ENCODE results near the gene AUH. TPM values are rescaled to one million over a fixed set of nuclear protein-coding genes. Genes with fewer than 3 reads are reported as not detected.

AUH gene
- total and polyA plus RNA-seq, 10 of the 15 experiments (the other 5 are each of a cell fraction or from before 2014, with no cell fraction given) = 1.7 to 7.3 (median 4.6) TPM

DNA sequence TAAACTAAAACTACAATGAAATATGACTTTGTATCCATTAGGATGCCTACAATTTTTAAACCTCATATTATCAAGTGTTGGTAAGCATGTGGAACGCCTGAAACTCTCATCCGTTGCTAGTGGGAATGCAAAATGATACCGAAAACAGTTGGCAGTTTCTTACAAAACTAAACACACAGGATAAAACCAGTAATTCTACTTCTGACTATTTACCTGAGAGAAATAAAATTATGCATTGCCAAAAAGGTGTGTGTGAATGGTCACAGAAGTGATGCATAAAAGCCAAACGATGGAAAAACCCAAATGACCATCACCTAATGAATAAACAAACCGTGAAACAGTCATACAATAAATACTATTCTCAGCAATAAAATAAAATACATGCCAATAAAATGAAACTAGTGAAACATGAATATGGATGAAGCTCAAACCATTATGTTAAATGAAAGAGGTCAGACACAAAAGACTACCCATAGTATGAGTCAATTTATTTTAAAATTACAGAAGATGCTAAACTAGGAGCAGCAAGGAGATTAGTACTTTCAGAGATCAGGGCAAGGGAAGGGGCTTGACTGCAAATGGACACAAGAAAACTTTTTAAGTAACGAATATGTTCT, 13.4 kb downstream of the AUH start (continued):
- TF ChIP-seq, protein P1, sequence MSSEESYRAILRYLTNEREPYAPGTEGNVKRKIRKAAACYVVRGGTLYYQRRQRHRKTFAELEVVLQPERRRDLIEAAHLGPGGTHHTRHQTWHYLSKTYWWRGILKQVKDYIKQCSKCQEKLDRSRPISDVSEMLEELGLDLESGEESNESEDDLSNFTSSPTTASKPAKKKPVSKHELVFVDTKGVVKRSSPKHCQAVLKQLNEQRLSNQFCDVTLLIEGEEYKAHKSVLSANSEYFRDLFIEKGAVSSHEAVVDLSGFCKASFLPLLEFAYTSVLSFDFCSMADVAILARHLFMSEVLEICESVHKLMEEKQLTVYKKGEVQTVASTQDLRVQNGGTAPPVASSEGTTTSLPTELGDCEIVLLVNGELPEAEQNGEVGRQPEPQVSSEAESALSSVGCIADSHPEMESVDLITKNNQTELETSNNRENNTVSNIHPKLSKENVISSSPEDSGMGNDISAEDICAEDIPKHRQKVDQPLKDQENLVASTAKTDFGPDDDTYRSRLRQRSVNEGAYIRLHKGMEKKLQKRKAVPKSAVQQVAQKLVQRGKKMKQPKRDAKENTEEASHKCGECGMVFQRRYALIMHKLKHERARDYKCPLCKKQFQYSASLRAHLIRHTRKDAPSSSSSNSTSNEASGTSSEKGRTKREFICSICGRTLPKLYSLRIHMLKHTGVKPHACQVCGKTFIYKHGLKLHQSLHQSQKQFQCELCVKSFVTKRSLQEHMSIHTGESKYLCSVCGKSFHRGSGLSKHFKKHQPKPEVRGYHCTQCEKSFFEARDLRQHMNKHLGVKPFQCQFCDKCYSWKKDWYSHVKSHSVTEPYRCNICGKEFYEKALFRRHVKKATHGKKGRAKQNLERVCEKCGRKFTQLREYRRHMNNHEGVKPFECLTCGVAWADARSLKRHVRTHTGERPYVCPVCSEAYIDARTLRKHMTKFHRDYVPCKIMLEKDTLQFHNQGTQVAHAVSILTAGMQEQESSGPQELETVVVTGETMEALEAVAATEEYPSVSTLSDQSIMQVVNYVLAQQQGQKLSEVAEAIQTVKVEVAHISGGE (CRISPR knock-in tag; IDR thresholded peaks at IDR 0.05) = no peak
- TF ChIP-seq BRCA1 (IDR thresholded peaks at IDR 0.05; ENCODE audit: low read depth, low read length) (no peak), ASH2L (IDR thresholded peaks at IDR 0.05; ENCODE audit: borderline replicate concordance, low read depth) (no peak), RELA (IDR thresholded peaks at IDR 0.05; ENCODE audit: borderline replicate concordance, partially characterized antibody) (no peak), RAD51 (IDR thresholded peaks at IDR 0.05) (no peak), CREB1 (IDR thresholded peaks at IDR 0.05; ENCODE audit: low read depth) (no peak)

DNA sequence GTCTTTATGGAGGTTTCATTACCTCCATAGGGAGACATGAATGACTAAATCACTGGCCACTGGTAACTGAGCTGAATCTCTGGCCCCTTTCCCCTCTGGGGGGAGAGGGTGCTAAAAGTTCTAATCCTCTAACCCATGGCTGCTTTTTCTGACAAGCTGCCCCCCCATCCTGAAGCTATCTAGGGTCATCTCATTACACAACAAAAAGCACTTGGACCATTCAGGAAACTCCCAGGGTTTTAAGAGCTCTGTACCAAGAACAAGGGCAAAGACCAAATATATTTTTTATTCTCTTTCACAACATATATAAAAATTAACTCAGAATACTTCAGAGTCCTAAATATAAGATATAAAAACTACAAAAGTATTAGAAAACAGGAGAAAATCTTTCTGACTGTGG, 14.3 kb downstream of the AUH start:
- H3K79me2 ChIP-seq (ENCODE audit: control insufficient read depth, insufficient read depth, low read length) = no peaks in the 10 kb centered on the region
- POLR2A ChIA-PET = no interaction called here
- intact Hi-C loops (cut with micrococcal nuclease; ENCODE audit: unreplicated experiment) = no loop called here
- TF ChIP-seq ASH2L (IDR thresholded peaks at IDR 0.05; ENCODE audit: borderline replicate concordance, low read depth) (no peak), TARDBP (IDR thresholded peaks at IDR 0.05; ENCODE audit: borderline replicate concordance) (no peak), ZNF274 (IDR thresholded peaks at IDR 0.05; ENCODE audit: insufficient read depth, insufficient read length) (no peak)
- TF ChIP-seq, protein P2, sequence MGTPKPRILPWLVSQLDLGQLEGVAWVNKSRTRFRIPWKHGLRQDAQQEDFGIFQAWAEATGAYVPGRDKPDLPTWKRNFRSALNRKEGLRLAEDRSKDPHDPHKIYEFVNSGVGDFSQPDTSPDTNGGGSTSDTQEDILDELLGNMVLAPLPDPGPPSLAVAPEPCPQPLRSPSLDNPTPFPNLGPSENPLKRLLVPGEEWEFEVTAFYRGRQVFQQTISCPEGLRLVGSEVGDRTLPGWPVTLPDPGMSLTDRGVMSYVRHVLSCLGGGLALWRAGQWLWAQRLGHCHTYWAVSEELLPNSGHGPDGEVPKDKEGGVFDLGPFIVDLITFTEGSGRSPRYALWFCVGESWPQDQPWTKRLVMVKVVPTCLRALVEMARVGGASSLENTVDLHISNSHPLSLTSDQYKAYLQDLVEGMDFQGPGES (IDR thresholded peaks at IDR 0.05) = no peak
- TF ChIP-seq, protein P3, sequence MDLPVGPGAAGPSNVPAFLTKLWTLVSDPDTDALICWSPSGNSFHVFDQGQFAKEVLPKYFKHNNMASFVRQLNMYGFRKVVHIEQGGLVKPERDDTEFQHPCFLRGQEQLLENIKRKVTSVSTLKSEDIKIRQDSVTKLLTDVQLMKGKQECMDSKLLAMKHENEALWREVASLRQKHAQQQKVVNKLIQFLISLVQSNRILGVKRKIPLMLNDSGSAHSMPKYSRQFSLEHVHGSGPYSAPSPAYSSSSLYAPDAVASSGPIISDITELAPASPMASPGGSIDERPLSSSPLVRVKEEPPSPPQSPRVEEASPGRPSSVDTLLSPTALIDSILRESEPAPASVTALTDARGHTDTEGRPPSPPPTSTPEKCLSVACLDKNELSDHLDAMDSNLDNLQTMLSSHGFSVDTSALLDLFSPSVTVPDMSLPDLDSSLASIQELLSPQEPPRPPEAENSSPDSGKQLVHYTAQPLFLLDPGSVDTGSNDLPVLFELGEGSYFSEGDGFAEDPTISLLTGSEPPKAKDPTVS (IDR thresholded peaks at IDR 0.05; ENCODE audit: low read depth, low read length) = no peak
- TF ChIP-seq, protein P4, sequence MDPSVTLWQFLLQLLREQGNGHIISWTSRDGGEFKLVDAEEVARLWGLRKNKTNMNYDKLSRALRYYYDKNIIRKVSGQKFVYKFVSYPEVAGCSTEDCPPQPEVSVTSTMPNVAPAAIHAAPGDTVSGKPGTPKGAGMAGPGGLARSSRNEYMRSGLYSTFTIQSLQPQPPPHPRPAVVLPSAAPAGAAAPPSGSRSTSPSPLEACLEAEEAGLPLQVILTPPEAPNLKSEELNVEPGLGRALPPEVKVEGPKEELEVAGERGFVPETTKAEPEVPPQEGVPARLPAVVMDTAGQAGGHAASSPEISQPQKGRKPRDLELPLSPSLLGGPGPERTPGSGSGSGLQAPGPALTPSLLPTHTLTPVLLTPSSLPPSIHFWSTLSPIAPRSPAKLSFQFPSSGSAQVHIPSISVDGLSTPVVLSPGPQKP (IDR thresholded peaks at IDR 0.05; ENCODE audit: low read depth, low read length) = no peak
- TF ChIP-seq, protein P5, sequence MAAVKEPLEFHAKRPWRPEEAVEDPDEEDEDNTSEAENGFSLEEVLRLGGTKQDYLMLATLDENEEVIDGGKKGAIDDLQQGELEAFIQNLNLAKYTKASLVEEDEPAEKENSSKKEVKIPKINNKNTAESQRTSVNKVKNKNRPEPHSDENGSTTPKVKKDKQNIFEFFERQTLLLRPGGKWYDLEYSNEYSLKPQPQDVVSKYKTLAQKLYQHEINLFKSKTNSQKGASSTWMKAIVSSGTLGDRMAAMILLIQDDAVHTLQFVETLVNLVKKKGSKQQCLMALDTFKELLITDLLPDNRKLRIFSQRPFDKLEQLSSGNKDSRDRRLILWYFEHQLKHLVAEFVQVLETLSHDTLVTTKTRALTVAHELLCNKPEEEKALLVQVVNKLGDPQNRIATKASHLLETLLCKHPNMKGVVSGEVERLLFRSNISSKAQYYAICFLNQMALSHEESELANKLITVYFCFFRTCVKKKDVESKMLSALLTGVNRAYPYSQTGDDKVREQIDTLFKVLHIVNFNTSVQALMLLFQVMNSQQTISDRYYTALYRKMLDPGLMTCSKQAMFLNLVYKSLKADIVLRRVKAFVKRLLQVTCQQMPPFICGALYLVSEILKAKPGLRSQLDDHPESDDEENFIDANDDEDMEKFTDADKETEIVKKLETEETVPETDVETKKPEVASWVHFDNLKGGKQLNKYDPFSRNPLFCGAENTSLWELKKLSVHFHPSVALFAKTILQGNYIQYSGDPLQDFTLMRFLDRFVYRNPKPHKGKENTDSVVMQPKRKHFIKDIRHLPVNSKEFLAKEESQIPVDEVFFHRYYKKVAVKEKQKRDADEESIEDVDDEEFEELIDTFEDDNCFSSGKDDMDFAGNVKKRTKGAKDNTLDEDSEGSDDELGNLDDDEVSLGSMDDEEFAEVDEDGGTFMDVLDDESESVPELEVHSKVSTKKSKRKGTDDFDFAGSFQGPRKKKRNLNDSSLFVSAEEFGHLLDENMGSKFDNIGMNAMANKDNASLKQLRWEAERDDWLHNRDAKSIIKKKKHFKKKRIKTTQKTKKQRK (IDR thresholded peaks at IDR 0.05; ENCODE audit: low read depth, low read length) = no peak

More for the DNA sequence above, 14.3 kb downstream of the AUH start:
- FAIRE-seq (no peak), ATAC-seq (no peak), DNase-seq (ENCODE audit: low read depth, low spot score) (no peak)
- H4K20me1 ChIP-seq (ENCODE audit: control insufficient read depth, insufficient read depth) = no peaks in the 10 kb centered on the region
- H3K4me3 ChIP-seq = no peak overlapping the region
- no peaks in the 10 kb centered on the region for H3K9me3 ChIP-seq (replicated peaks; ENCODE audit: control insufficient read depth, insufficient read depth, low read length)
- peaks cover 0 to 2% of the 10 kb centered on the region in 2 experiments; a peak in 1 of 4 replicates for H3K36me3 ChIP-seq (ENCODE audit: control insufficient read depth in 2 of 2, insufficient read depth in 2 of 2, low read length in 1 of 2)
- ChIA-PET CTCF (interaction anchor here (0.6 to 2.1 kb wide), 4 partner anchors 9 to 66 kb away, joined by 4 to 6 read pairs (median 6); no protein-coding TSS in a partner anchor), RAD21 (ENCODE audit: unreplicated experiment) (no interaction called here), SMC1A (ENCODE audit: uncharacterized antibody, unreplicated experiment) (interaction anchor here (0.7 to 2.0 kb wide), 4 partner anchors 10 to 98 kb away, joined by 3 to 12 read pairs (median 5); no protein-coding TSS in a partner anchor)
- H2AFZ ChIP-seq (ENCODE audit: control insufficient read depth, low read depth, low read length) = no peak overlapping the region
- H3K9ac ChIP-seq (ENCODE audit: control insufficient read depth, insufficient read depth, low read length) = no peak overlapping the region
- in situ Hi-C loops (cut with MboI) = no loop called here
- H3K4me1 ChIP-seq (ENCODE audit: control insufficient read depth, insufficient read depth, low read length) = no peaks in the 10 kb centered on the region
- no peak overlapping the region for H3K4me2 ChIP-seq (ENCODE audit: control insufficient read depth, insufficient read depth)
- BruUV-seq (replicated peaks) = no TSS peak
- no peaks in the 10 kb centered on the region for H3K27me3 ChIP-seq (replicated peaks in 1 of 2; ENCODE audit: control insufficient read depth in 2 of 2, insufficient read depth in 2 of 2, low read length in 1 of 2)
- no peak overlapping the region for H3K27ac ChIP-seq (ENCODE audit: control insufficient read depth, insufficient read depth)
